Stimulated activated CD4-positive, alpha-beta T cell treated with anti-CD3 and anti-CD28 coated beads, Interleukin-4, amount 100 ng/mL, for 1 hour (primary cell): Measurements from ENCODE around the gene SLAMF8.

Source experiments
- DNase-seq: peaks from one replicate; pipeline ENCODE4 v3.0.0-alpha.2; 2020

Gene SLAMF8

DNA sequence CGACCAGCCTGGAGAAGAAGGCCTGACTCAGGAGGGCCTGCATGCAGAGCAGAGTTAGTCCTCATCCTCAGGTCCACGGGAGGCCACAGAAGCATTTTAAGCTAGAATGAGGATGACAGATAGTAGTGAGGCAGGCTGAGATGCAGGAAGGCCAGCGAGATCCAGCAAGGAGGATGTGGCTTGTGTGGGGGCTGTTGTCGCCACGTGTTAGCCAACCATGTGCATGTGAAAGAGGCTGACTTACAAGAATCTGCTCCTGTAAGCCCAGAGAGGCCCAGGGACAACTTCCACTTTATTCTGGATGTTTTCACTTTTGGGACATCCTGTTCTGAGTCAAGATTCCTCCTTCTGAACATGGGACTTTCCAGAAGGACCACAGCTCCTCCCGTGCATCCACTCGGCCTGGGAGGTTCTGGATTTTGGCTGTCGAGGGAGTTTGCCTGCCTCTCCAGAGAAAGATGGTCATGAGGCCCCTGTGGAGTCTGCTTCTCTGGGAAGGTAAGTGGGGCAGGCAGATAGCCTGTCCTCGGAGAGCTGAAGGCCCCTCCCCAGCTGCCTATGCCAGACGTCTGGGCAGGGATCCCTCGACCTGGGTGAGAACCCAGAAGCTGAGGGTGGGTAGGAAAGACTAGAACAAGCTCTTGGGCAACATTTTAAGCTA, at the start of gene SLAMF8:
Gene SLAMF8, plus strand, starts transcription at position 433 of the 661 bp plus-strand sequence. Its CDS starts 26 bp downstream, at position 459.
- DNase-seq = peak; percentile 8

GRCh38 chr1:159778266-159778665, 48.4 kb upstream of the SLAMF8 start:
- DNase-seq = no peak

DNA sequence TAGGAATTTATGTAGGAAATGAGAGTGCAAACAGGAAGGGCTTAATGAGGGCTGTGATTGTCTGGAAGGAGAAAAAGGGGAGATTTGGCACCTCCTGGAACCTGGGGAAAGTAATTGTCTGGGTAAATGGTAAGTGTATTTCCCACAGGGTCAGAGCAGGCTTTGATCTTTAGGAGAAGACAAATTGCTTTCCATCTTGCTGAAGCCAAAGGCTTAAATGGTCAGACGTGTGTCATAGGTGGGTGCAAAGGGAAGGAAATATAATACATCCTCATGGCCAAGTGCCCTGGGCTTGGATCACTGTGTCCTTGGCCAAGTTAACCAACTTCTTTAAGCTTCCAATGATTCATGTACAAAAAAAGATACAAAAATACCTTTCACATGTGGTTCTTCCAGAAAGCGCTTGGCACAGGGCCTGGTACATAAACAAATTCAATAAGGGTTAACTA, 47.2 kb upstream of the SLAMF8 start:
- no peak for DNase-seq

DNA sequence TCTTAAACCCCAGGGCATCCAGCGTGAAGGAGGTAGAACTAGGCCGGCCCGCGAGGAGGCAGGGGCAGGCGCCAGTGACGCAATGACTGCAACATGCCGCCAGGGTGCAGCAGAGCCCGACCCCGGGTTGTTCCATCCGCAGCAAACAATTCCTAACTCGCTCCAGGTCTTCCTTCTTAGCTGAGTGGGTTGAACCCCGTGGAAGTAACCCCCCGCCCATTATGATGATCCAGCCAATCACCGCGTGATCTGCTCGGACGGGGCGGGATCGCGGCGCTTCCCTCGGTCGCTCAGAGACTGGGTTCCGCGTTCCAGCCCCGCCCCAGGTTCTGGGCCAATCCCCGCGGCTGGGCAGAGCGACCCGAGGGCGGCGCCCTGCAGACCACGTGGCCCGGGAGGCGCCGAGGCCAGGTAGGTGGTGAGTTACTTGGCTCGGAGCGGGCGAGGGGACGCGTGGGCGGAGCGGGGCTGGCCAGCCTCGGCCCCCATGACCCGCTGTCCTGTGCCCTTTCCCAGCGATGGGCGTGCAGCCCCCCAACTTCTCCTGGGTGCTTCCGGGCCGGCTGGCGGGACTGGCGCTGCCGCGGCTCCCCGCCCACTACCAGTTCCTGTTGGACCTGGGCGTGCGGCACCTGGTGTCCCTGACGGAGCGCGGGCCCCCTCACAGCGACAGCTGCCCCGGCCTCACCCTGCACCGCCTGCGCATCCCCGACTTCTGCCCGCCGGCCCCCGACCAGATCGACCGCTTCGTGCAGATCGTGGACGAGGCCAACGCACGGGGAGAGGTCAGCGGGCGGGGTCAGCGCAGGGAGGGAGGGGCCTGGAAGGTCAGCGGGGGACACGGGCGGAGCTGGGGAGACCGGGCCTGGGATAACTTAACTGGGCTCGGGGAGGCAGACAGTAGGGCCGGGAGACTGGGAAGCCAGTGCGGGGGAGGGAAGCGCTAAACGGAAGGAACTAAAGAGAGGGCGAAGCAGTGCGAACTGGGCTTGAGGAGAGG, 45.8 kb upstream of the SLAMF8 start, which contains the start of gene DUSP23:
Gene DUSP23, plus strand, starts transcription at position 380 of the 1,000 bp plus-strand sequence. Its CDS starts 139 bp downstream, at position 519.
- DNase-seq = peak; percentile 94

DNA sequence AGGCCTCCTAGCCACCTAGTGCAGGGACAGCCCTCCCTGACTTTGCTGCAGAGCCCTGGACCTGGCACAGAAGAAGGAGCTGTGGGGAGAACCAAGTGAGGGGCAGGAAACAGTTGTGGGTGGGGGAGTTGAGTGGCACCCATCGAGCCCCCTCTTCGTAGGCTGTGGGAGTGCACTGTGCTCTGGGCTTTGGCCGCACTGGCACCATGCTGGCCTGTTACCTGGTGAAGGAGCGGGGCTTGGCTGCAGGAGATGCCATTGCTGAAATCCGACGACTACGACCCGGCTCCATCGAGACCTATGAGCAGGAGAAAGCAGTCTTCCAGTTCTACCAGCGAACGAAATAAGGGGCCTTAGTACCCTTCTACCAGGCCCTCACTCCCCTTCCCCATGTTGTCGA, 44.7 kb upstream of the SLAMF8 start:
- DNase-seq = no peak

- no peak for DNase-seq
Observed at GRCh38 chr1:159783724-159784123, 42.9 kb upstream of the SLAMF8 start.

- no peak for DNase-seq
Observed at GRCh38 chr1:159786465-159786864, 40.2 kb upstream of the SLAMF8 start.

GRCh38 chr1:159786966-159787365, 39.7 kb upstream of the SLAMF8 start:
- no peak for DNase-seq

- DNase-seq = no peak
Observed at GRCh38 chr1:159790237-159790917, 36.3 kb upstream of the SLAMF8 start.

DNA sequence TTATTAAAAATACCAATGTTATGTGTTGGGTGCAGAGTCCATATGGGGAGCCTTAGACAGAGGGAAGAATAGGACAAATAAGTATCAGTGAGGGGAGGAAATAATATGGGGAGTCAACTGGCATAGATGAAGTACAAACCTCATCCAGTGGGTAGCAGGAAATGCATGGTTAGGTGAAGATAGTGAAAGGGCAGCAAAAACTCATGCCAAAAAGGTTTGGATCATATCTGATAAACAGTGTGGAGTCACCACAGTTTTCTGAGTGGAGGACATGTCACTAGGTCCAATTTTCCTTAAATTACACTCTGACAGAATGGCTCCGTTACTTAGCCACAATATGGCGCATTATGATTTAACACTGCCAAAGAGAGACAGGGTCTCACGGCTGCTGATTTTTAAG, 35.6 kb upstream of the SLAMF8 start:
- no peak for DNase-seq

- DNase-seq = no peak
Observed at GRCh38 chr1:159791461-159791860, 35.2 kb upstream of the SLAMF8 start.

DNA sequence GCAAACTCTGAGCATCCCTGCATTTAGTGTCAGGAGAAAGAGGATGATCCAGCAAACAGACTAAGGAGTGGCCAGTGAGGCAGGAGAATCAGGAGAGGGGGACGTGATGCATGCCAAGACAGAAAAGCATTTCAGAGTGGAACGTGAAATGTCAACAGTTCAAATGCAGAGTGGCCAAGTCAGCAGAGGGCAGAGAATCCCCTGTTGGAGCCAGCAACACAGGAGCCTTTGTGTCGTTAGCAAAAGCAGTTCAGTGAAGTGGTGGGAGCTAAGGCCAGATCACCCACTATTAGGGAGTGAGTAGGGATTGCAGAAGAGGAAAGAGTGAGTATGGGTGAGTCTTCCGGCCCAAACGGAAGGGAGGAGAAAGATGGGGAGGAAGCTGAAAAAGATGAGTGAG, 31.1 kb upstream of the SLAMF8 start:
- DNase-seq = no peak

DNA sequence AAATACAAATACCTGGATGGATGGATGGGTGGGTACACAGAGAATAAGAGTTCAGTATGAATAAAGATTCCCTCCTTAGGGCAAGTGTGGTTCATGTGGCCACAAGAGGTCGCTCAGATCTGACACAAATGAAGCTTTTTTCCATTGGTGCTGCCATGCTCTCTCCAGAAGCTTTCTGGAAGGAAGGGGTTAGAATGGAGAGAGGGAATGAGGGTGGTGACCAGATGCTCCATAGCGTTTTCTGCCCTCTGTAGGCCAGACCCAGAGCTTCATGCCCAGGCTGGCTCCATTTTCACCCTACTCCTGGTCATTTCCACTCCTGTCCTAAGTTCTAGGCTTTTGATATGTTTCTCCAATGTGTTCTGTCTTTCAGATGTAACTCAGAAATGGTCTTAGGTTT, 27.8 kb upstream of the SLAMF8 start:
- peak; percentile 35 for DNase-seq

GRCh38 chr1:159799446-159799985, 27.2 kb upstream of the SLAMF8 start:
- no peak for DNase-seq

- no peak for DNase-seq
Observed at GRCh38 chr1:159800177-159800930, 26.3 kb upstream of the SLAMF8 start.

DNA sequence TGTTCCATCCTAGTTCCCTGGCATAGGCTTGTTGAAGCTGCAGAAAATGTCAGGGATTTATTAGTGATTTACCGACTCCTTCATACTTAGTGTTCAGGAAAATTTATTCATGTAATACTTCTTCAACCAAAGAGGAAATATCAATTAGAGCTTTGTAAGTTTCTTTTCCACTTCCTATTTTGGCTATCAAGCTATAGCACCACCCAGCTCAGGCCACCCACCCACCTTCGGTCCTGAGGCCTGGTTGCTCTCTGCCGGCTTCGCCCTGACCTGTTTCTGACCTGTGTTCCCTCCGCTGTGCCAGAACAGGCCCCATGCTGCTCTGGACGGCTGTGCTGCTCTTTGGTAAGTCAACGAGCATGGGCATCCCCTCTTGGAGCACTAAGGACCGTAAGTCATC, 24.6 kb upstream of the SLAMF8 start, which contains the start of gene FCRL6:
Gene FCRL6, plus strand, starts transcription at position 250 of the 400 bp plus-strand sequence. Its CDS starts 65 bp downstream, at position 315.
- DNase-seq = no peak

DNA sequence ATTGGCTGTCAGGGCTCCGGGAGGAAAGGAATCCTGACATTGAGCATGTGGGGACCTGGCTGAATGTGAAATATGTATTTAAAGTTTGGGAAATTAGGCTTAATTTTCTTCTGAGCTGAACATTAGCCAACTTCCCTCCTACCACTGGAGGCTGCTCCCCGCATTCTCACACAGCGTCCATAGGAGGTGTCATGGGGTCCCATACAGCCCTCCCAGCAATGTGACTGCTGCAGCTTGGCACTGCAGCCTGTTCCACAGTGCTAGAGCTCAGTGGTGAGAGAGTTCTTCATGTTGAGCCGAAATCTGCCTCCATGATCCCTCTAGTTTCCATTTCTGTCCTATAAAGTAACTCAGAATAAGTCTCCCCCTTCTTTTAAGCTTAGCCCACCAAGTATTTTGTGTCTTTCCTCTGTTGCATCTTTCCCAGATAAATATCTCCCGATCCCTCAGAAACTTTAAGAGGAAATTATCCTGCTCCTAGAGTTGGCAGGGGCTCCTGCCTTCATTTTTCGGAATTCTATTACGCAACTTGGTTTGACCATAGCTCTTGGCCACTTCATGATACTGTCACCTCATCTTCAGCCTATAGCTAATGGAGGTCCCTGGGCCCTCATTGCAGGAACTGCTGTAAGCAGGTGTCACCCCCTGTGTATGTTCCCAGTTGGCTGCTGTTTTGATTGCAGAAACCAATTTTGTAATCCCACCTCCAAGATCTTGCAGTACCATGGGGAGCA, 22.6 kb upstream of the SLAMF8 start:
- no peak for DNase-seq

- no peak for DNase-seq
Observed at GRCh38 chr1:159804924-159805323, 21.7 kb upstream of the SLAMF8 start.

GRCh38 chr1:159815926-159816325, 10.7 kb upstream of the SLAMF8 start:
- DNase-seq = no peak

DNA sequence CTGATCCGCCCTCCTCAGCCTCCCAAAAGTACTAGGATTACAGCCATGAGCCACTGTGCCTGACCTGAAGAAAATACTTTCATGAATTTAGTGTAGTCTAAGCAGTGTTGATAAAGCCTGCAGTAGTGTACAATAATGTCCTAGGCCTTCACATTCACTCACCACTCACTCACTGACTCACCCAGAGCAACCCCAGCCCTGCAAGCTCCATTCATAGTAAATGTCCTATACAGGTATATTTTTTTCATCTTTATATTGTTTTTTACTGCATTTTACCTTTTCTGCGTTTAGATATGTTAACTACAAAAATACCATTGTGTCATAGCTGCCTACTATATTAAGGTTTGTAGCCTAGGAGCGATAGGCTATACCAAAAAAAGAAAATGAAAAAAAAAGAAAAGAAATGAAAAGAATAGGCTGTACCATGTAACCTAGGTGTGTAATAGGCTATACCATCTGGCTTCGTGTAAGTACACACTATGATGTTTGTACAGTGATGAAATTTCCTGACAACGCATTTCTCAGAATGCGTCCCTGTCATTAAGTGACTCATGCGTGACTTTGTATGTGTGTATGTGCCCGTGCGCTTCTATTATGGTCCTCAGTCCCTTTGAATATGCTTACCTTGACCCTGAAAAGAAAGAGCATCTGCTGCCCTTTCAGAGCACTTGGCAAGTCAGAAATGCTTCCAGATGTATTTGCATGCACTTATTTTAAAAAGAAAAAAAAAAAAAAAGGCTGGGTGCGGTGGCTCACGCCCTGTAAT, 9.2 kb upstream of the SLAMF8 start:
- DNase-seq = no peak
